NCI-H82 treated with DMSO at 0.1 percent for 48 hours (cell line): ENCODE data around the gene LMX1B.

Experiments used
- DNase-seq: peaks from one replicate; lab custom pipeline; 2025; ENCODE audit not compliant: unreplicated experiment; lab: John Stamatoyannopoulos, UW

The LMX1B gene

GRCh38 chr9:126604059-126605055 is 9.4 kb upstream of the LMX1B start:
- no peak for DNase-seq

GRCh38 chr9:126605792-126606482 is 7.8 kb upstream of the LMX1B start:
- DNase-seq = no peak

GRCh38 chr9:126606483-126606870 is 7.3 kb upstream of the LMX1B start:
- DNase-seq = no peak

- DNase-seq = no peak
Measured at GRCh38 chr9:126607086-126607485, 6.6 kb upstream of the LMX1B start.

- no peak for DNase-seq
Measured at GRCh38 chr9:126607731-126608130, 6.0 kb upstream of the LMX1B start.

GRCh38 chr9:126608551-126608950 is 5.2 kb upstream of the LMX1B start:
- no peak for DNase-seq

- DNase-seq = no peak
Measured at GRCh38 chr9:126609191-126609590, 4.5 kb upstream of the LMX1B start.

- no peak for DNase-seq
Measured at GRCh38 chr9:126609711-126610388, 3.9 kb upstream of the LMX1B start.

GRCh38 chr9:126611193-126611591 is 2.5 kb upstream of the LMX1B start:
- no peak for DNase-seq

- DNase-seq = no peak
Measured at GRCh38 chr9:126611592-126612325, 2.0 kb upstream of the LMX1B start.

GRCh38 chr9:126612326-126612812 is 1.4 kb upstream of the LMX1B start:
- no peak for DNase-seq

GRCh38 chr9:126612813-126613641 is 701 bp upstream of the LMX1B start:
- no peak for DNase-seq

- DNase-seq = no peak
Measured at GRCh38 chr9:126614088-126614454, 343 bp downstream of the LMX1B start.

- DNase-seq = no peak
Measured at GRCh38 chr9:126614455-126615244, 922 bp downstream of the LMX1B start.

- DNase-seq = no peak
Measured at GRCh38 chr9:126615245-126615790, 1.6 kb downstream of the LMX1B start.

- no peak for DNase-seq
Measured at GRCh38 chr9:126615791-126616447, 2.2 kb downstream of the LMX1B start.

GRCh38 chr9:126616521-126616976 is 2.8 kb downstream of the LMX1B start:
- DNase-seq = no peak
